Measurements from ENCODE around the gene SPTLC3.

The SPTLC3 gene

DNA sequence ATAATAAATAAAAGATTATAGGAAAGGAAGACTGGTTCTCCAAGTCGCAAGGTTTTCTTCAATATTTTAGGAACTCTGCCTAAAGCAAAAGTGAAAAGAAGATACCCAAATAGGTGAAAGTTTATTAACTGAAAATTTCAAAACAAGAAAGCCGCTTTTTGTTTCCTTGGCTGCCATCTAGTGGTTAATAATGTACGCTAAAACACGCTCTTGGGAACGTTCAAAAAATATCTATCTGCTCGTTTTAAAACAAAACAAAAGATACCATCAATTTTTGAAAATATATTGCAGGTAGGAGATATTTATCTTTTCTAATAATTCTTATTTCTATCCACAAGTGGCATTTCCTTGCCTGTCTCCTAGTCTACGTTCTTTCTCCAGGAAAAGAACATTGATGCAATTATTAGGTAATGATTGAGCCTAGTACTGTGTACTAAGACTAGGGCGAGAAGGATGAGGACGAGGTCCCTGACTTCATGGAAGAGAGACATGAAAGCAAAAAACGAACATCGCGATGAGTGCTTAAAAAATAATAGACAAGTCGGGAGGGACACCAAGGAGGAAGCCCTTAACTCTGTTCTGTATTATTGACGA, 97.2 kb downstream of the SPTLC3 start:
- Histone ChIP-seq H3K27ac (no peak overlapping the region), H3K9me3 (no peaks in the 10 kb centered on the region), H3K36me3 (no peaks in the 10 kb centered on the region), H3K4me3 (ENCODE audit: low read depth in 1 of 2, low read length in 1 of 2) (no peak overlapping the region), H3K4me1 (ENCODE audit: control insufficient read depth in 1 of 2, insufficient read depth in 1 of 2, low read depth in 1 of 2, low read length in 1 of 2) (no peaks in the 10 kb centered on the region), H3K27me3 (no peaks in the 10 kb centered on the region)
- TF ChIP-seq CTCF (IDR thresholded peaks at IDR 0.05): no peak

DNA sequence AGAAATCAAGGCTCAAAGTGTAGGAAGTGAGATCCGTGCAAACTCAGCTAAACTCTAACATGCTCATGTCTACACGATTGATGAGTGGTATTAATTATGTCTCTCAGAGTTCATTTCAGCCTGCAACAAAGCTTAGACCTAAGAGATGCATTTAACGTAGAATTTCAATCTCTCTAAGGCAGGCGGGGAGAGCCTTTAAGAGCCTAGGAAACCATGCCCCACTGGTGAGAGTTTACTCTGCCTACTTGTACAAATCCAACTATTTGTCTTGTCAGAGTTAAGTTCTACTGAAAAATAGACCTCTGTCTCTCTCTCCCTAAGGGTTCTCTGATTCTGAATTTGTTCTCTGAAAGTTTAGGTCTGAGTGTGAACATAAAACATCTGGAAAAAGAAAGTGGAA, 100.9 kb downstream of the SPTLC3 start:
- TF ChIP-seq CTCF (IDR thresholded peaks at IDR 0.05): no peak
- Histone ChIP-seq H3K36me3 (no peaks in the 10 kb centered on the region), H3K27me3 (no peaks in the 10 kb centered on the region), H3K4me3 (ENCODE audit: low read depth in 1 of 2, low read length in 1 of 2) (no peak overlapping the region), H3K27ac (no peak overlapping the region), H3K9me3 (no peaks in the 10 kb centered on the region), H3K4me1 (ENCODE audit: control insufficient read depth in 1 of 2, insufficient read depth in 1 of 2, low read depth in 1 of 2, low read length in 1 of 2) (no peaks in the 10 kb centered on the region)

- Histone ChIP-seq H3K36me3 (no peaks in the 10 kb centered on the region), H3K4me1 (ENCODE audit: control insufficient read depth in 1 of 2, insufficient read depth in 1 of 2, low read depth in 1 of 2, low read length in 1 of 2) (no peaks in the 10 kb centered on the region), H3K4me3 (ENCODE audit: low read depth in 1 of 2, low read length in 1 of 2) (no peak overlapping the region), H3K27ac (no peak overlapping the region), H3K27me3 (no peaks in the 10 kb centered on the region), H3K9me3 (no peaks in the 10 kb centered on the region)
- TF ChIP-seq CTCF (IDR thresholded peaks at IDR 0.05): no peak
Measured at GRCh38 chr20:13110796-13111195, 102.0 kb downstream of the SPTLC3 start.

- H3K4me1 ChIP-seq (ENCODE audit: control insufficient read depth in 1 of 2, insufficient read depth in 1 of 2, low read depth in 1 of 2, low read length in 1 of 2): no peaks in the 10 kb centered on the region
- H3K9me3 ChIP-seq: no peaks in the 10 kb centered on the region
- H3K4me3 ChIP-seq (ENCODE audit: low read depth in 1 of 2, low read length in 1 of 2): no peak overlapping the region
- no peak overlapping the region for H3K27ac ChIP-seq
- no peak for TF ChIP-seq CTCF (IDR thresholded peaks at IDR 0.05)
- H3K36me3 ChIP-seq: no peaks in the 10 kb centered on the region
- no peaks in the 10 kb centered on the region for H3K27me3 ChIP-seq
Measured at GRCh38 chr20:13111249-13111911, 102.6 kb downstream of the SPTLC3 start.

- Histone ChIP-seq H3K27ac (no peak overlapping the region), H3K36me3 (no peaks in the 10 kb centered on the region), H3K4me1 (ENCODE audit: control insufficient read depth in 1 of 2, insufficient read depth in 1 of 2, low read depth in 1 of 2, low read length in 1 of 2) (no peaks in the 10 kb centered on the region), H3K4me3 (ENCODE audit: low read depth in 1 of 2, low read length in 1 of 2) (no peak overlapping the region), H3K9me3 (no peaks in the 10 kb centered on the region), H3K27me3 (no peaks in the 10 kb centered on the region)
- no peak for TF ChIP-seq CTCF (IDR thresholded peaks at IDR 0.05)
Measured at GRCh38 chr20:13113731-13114130, 105.0 kb downstream of the SPTLC3 start.

Data from neutrophil (primary cell).